Stomach smooth muscle (tissue), 2 donors: ENCODE data around the gene PDE1A.
"Not testable (repeated sequence)": the region's sequence is repeated elsewhere in the genome, so short reads cannot be mapped to it uniquely, and the experiment has no call there.

Experiments used
- H3K27ac ChIP-seq: one replicate; pipeline ENCODE4 v1.7.0; 2013; ENCODE audit warnings: mild to moderate bottlenecking, low read length, inconsistent platforms
- H3K27me3 ChIP-seq, 2 donors: one replicate each; pipeline ENCODE4 v1.7.0; 2013; ENCODE audit warnings: low read length in 2 of 2; ENCODE audit not compliant: insufficient read depth in 2 of 2, control insufficient read depth in 1 of 2
- H3K36me3 ChIP-seq, 2 donors: one replicate each; pipeline ENCODE4 v1.7.0; 2013; ENCODE audit warnings: low read length in 2 of 2; ENCODE audit not compliant: control insufficient read depth in 2 of 2, insufficient read depth in 2 of 2
- H3K4me1 ChIP-seq: one replicate; pipeline ENCODE4 v1.7.0; 2013; ENCODE audit warnings: low read length; ENCODE audit not compliant: control insufficient read depth, insufficient read depth
- H3K4me3 ChIP-seq, 2 donors: one replicate each; pipeline ENCODE4 v1.7.0; 2013; ENCODE audit warnings: low read length in 2 of 2
- H3K9ac ChIP-seq, 2 donors: one replicate each; pipeline ENCODE4 v1.7.0; 2013; ENCODE audit warnings: low read length in 2 of 2, mild to moderate bottlenecking in 1 of 2
- H3K9me3 ChIP-seq, 2 donors: one replicate each; pipeline ENCODE4 v1.7.0; 2013; ENCODE audit warnings: low read length in 2 of 2; ENCODE audit not compliant: control insufficient read depth in 2 of 2
- donor health status: healthy.
- donor health status: Pancreatic carcinoma.

PDE1A gene

GRCh38 chr2:182412858-182413257 is 14.0 kb downstream of the PDE1A start:
- H3K27ac ChIP-seq: no peak overlapping the region
- no peaks in the 10 kb centered on the region for H3K9me3 ChIP-seq
- H3K4me1 ChIP-seq: no peaks in the 10 kb centered on the region
- no peak overlapping the region for H3K4me3 ChIP-seq
- no peak overlapping the region for H3K9ac ChIP-seq
- no peaks in the 10 kb centered on the region for H3K36me3 ChIP-seq
- no peaks in the 10 kb centered on the region for H3K27me3 ChIP-seq

- Histone ChIP-seq H3K27me3 (no peaks in the 10 kb centered on the region), H3K4me1 (no peaks in the 10 kb centered on the region), H3K9ac (no peak overlapping the region), H3K9me3 (no peaks in the 10 kb centered on the region), H3K27ac (no peak overlapping the region), H3K36me3 (no peaks in the 10 kb centered on the region), H3K4me3 (no peak overlapping the region)
Measured at GRCh38 chr2:182410120-182410519, 16.7 kb downstream of the PDE1A start.

- Histone ChIP-seq H3K27me3 (no peaks in the 10 kb centered on the region), H3K9me3 (no peaks in the 10 kb centered on the region), H3K4me1 (no peaks in the 10 kb centered on the region), H3K36me3 (no peaks in the 10 kb centered on the region), H3K4me3 (no peak overlapping the region), H3K9ac (no peak overlapping the region), H3K27ac (no peak overlapping the region)
Measured at GRCh38 chr2:182406221-182406620, 20.6 kb downstream of the PDE1A start.

- Histone ChIP-seq H3K4me3 (no peak overlapping the region), H3K9ac (no peak overlapping the region), H3K36me3 (no peaks in the 10 kb centered on the region), H3K27me3 (no peaks in the 10 kb centered on the region), H3K27ac (no peak overlapping the region), H3K4me1 (no peaks in the 10 kb centered on the region), H3K9me3 (no peaks in the 10 kb centered on the region)
Measured at GRCh38 chr2:182404975-182405561, 21.8 kb downstream of the PDE1A start.

- Histone ChIP-seq H3K27me3 (no peaks in the 10 kb centered on the region), H3K27ac (no peak overlapping the region), H3K9me3 (no peaks in the 10 kb centered on the region), H3K4me1 (no peaks in the 10 kb centered on the region), H3K4me3 (no peak overlapping the region), H3K9ac (no peak overlapping the region), H3K36me3 (no peaks in the 10 kb centered on the region)
Measured at GRCh38 chr2:182404092-182404491, 22.7 kb downstream of the PDE1A start.

- Histone ChIP-seq H3K27me3 (no peaks in the 10 kb centered on the region), H3K27ac (no peak overlapping the region)
Measured at GRCh38 chr2:182393270-182393760, 33.5 kb downstream of the PDE1A start.

GRCh38 chr2:182391443-182391842 is 35.4 kb downstream of the PDE1A start:
- Histone ChIP-seq H3K27me3 (no peaks in the 10 kb centered on the region), H3K9me3 (no peaks in the 10 kb centered on the region), H3K4me3 (no peak overlapping the region), H3K4me1 (no peaks in the 10 kb centered on the region), H3K27ac (no peak overlapping the region), H3K9ac (no peak overlapping the region), H3K36me3 (no peaks in the 10 kb centered on the region)

More at GRCh38 chr2:182393270-182393760, 33.5 kb downstream of the PDE1A start:
- Histone ChIP-seq H3K4me1 (no peaks in the 10 kb centered on the region), H3K4me3 (no peak overlapping the region), H3K36me3 (no peaks in the 10 kb centered on the region), H3K9ac (no peak overlapping the region), H3K9me3 (no peaks in the 10 kb centered on the region)

GRCh38 chr2:182386267-182386880 is 40.5 kb downstream of the PDE1A start:
- H3K36me3 ChIP-seq, H3K9ac ChIP-seq, H3K4me3 ChIP-seq, H3K4me1 ChIP-seq, H3K27me3 ChIP-seq, H3K9me3 ChIP-seq, H3K27ac ChIP-seq: not testable (repeated sequence)

GRCh38 chr2:182384860-182385259 is 42.0 kb downstream of the PDE1A start:
- Histone ChIP-seq H3K4me1 (no peaks in the 10 kb centered on the region), H3K27me3 (no peaks in the 10 kb centered on the region), H3K9ac (no peak overlapping the region), H3K27ac (no peak overlapping the region), H3K9me3 (peaks cover 2 to 4% of the 10 kb centered on the region in 2 donors), H3K36me3 (no peaks in the 10 kb centered on the region), H3K4me3 (no peak overlapping the region)

GRCh38 chr2:182381225-182381624 is 45.6 kb downstream of the PDE1A start:
- Histone ChIP-seq H3K36me3 (no peaks in the 10 kb centered on the region), H3K9ac (no peak overlapping the region), H3K9me3 (peaks cover 2 to 4% of the 10 kb centered on the region in 2 donors), H3K4me3 (no peak overlapping the region), H3K27me3 (no peaks in the 10 kb centered on the region), H3K4me1 (no peaks in the 10 kb centered on the region), H3K27ac (no peak overlapping the region)

GRCh38 chr2:182379241-182379640 is 47.6 kb downstream of the PDE1A start:
- Histone ChIP-seq H3K4me3 (no peak overlapping the region), H3K9me3 (peaks cover 2 to 6% of the 10 kb centered on the region in 2 donors), H3K9ac (no peak overlapping the region), H3K27ac (no peak overlapping the region), H3K36me3 (no peaks in the 10 kb centered on the region), H3K27me3 (no peaks in the 10 kb centered on the region), H3K4me1 (no peaks in the 10 kb centered on the region)
